Glomerular visceral epithelial cell (primary cell): ENCODE data around the gene PSMF1.

Experiments used
- DNase-seq: peaks from one replicate; pipeline ENCODE4 v3.0.0-alpha.2; 2016; ENCODE audit errors: extremely low spot score

Gene PSMF1

GRCh38 chr20:1163653-1164052 lies 45.3 kb downstream of the PSMF1 start:
- DNase-seq = no peak

DNA sequence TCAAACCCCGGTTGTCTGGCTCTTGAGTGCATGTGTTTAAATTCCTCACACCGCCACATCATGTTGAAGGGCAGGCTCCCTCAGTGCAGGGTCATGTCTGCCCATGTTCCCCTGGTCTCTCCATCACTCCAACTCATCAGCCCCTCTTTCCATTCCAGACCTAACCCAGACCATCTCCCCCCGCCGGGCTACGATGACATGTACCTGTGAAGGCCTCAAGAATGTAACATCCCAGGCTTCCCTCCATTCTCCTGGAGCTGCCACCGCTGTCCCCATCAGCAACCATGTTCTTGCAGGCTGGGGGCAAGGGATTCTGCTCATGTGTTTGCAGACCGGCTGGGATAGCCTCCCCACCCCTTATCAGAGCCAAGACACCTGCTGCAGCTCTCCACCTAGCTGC lies 46.5 kb downstream of the PSMF1 start:
- no peak for DNase-seq

GRCh38 chr20:1165521-1165920 lies 47.1 kb downstream of the PSMF1 start:
- DNase-seq = no peak

DNA sequence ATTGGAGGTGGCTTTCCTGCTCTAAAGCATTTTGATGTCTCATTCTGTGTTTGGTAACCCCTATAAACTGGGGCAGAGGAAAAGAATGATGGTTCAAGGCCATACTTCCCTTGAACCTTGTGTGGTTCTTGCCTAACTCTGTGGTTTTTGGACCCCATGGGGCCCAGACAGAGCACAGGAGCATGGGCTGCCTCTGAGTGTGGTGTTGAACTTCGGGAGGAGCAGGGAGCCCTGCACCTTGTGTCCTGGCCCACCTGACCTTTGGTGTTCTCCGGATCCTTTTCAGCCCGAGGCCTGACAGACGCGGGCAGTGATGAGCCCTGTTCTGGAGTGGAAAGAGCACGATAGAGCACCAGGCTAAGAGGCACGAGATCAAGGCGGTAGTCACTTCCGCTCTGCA lies 47.5 kb downstream of the PSMF1 start:
- no peak for DNase-seq

GRCh38 chr20:1166948-1167720 lies 48.7 kb downstream of the PSMF1 start:
- no peak for DNase-seq

DNA sequence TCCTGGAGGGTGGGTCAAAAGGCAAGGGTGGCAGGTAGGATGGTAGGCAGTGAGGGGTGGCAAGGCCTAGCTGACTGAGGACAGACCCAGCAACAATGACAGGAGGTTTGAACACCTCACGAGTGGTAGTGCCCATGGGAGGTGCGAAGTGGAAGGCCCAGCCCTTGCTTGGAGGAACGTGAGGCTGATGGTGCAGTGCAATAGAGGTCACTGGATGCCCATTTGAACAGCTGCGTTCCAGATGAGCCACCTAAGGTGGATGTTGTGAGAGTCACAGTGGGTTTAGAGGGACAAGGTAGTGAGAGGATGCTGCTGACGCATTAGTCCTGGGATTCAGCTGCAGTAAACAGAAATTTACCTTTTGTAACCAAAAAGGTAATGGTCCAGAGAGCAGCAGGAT lies 50.8 kb downstream of the PSMF1 start:
- no peak for DNase-seq

DNA sequence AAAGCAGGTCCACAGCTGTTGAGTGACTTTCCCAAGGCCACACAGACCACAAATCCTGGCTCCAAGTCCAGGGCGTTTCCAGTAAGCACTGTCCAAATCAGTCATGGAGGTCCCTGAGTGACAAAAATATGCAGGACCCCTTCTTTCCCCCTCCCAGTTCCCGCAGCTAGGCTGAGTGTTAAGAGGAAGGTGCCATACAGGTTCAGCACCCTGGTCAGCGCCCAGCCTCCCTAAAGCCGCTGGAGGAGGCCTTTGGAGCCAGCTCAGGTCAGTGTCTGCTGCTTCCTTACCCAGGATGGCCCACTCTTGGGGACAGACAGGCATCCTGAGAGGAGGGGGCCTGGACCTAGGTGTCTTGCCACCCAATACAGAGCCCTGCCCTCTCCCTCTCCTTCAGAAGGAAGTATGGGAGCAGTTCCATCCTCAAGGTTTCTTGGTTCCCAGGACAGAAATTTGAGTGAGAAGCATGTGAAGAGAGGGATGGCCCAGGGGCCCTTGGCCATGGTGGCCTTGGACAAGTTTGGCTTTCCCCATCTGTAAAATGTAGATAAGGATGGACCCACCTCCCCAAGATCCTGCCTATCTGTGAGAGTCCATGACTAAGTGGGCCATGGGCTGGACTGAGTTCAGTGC lies 53.2 kb downstream of the PSMF1 start:
- peak; percentile 26 for DNase-seq

DNA sequence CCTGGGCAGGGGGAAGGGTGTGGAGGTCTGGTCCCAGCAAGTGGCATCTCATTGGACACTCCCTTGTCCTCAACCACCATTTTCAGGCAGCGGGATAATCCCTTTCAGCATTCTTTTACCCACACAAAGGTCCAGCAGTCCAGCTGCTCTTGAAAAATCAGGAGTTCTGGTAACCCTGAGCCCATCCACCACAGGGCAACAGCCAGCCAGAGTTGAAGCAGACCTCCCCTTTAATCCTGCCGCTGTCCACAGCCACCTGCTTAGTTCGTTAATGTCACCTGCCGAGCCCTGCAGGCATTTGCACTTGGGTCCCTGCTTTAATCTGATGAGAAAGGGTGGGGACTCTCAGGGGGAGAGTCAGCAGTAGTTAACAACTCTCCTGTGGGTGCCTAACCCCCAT lies 55.3 kb downstream of the PSMF1 start:
- DNase-seq = no peak

DNA sequence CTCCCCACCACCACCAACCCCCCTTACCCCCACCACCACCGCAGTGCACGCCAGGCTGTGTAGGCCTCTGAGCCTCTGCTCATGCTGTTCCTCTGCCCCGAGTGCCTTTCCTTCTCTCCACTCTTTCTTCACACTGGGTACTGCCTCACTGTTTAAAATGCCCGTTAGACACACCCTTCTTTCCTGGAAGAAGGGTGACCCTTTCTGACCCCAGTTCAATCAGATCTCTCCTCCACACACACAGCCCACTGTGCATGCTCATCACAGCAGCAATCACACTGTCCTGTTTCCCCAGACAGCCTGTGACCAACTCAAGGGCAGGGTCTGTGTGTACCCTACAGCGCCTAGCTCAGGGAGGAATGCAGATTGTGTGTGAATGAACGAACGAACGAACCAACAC lies 56.4 kb downstream of the PSMF1 start:
- no peak for DNase-seq

DNA sequence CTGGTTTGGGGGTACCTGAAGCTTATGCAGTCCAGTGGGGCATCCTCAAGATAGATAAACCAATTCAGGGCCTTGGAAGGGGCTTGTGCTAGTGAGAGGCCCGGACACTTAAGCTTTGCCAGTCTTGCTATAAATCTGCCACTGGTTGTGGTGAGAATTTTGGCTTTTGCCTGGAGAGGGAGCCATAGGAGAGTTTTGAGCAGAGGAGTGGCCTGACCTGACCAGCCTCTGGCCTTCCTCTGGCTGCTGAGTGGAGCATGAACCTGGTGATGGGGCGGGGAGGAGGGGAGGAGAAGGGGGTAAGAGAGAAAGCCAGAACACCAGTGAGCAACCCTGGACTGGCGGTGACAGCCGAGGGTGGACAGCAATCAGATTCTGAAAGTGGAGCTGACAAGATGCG lies 59.3 kb downstream of the PSMF1 start:
- DNase-seq = no peak

- no peak for DNase-seq
Observed at GRCh38 chr20:1178103-1178502, 59.7 kb downstream of the PSMF1 start.

DNA sequence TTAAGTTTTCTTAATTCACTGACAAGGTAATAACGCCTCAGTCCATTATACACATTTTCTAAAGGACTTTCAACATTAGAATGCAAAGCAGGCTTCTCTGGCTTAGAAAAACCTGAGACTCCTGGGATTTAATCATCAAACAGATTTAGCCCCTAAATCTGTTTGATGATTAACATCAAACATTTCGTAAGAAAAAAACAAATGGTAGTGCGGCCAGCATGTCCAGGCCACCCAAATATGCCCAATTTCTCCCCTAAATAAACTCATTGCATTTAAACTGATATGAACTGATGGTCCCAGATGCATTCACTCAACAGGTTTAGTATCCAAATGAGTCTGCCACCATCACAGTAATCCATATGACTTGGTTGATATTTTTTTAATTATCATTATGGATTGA lies 60.2 kb downstream of the PSMF1 start:
- no peak for DNase-seq

DNA sequence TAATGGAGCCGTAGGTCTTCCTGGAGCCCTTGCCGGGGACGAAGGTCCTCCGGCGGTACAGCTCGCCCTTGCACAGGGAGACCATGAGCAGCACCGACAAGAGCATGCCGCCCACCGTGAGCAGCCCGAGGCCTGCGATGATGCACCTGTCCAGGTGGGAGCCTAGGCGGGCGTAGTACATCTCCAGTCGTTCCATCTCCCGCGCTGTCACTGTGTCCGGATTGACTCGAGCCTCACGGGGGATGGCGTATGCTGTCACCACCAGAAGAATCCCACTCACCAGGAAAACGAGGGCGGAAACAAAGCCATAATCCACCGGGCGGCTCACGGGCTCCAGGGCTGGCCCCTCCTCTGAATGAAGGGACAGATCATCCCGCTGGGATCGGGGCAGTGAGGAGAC lies 62.5 kb downstream of the PSMF1 start:
- DNase-seq = no peak

DNA sequence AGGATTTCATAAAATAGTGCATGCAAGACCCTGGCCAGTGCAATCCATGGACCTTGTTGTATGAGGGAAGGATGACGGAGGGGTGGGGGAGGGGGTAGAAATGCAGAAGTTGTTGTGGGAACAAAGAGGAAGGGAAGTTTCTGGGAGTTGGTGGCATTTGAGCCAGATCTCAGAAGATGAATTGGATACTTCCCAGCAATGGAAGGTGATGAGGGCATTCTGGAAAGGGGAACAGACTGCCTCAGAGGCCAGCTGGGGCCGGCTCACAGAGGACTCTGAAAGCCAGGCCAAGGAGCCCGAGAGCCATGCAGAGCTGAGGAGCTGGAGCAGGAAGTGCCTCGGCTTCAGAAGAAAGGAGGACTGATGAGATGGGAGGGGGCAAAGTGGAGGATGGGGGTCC lies 63.7 kb downstream of the PSMF1 start:
- DNase-seq = no peak

DNA sequence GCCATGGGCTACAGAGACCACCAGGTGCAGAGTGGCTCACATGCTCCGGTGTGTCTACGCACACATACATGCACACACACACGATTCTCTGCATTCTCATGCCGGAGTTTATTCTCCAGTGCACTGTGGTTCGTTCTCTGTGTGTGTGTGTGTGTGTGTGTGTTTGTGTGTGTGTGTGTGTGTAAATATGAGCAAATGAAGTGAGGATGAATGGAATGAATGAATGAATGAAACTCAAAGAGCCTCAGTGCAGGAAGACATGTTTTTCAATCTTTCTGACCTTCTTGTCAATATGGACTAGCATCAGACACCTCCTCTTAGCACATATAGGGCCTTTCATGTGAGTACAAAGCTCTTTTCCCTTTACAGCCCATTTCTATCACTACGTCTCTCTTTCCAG lies 64.8 kb downstream of the PSMF1 start:
- DNase-seq = no peak

DNA sequence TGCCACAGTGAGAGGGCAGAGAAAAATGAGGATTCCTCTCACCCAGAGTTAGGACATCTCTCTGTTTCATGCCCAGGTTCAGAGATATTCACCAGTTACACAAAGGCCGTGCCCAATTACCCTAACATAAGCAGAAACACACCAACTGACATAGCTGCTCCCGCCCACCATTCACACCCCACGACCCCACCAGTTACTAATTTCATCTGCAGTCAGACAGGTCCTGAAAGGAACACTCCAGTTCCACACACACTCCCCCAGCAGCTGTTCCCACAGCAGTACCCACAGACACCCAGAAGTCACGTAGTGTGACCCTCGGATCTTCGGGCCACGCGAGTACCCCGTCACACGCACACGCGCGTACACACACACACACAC lies 65.8 kb downstream of the PSMF1 start:
- no peak for DNase-seq

- DNase-seq = no peak
Observed at GRCh38 chr20:1184638-1185315, 66.4 kb downstream of the PSMF1 start, which contains the start of gene TMEM74B. Gene TMEM74B (minus strand): TSS chr20:1184981. CDS start chr20:1183801, 1,180 bp downstream.

GRCh38 chr20:1185316-1185741 lies 66.9 kb downstream of the PSMF1 start:
- no peak for DNase-seq

- DNase-seq = peak; percentile 64
Observed at GRCh38 chr20:1185790-1186334, 67.5 kb downstream of the PSMF1 start.

DNA sequence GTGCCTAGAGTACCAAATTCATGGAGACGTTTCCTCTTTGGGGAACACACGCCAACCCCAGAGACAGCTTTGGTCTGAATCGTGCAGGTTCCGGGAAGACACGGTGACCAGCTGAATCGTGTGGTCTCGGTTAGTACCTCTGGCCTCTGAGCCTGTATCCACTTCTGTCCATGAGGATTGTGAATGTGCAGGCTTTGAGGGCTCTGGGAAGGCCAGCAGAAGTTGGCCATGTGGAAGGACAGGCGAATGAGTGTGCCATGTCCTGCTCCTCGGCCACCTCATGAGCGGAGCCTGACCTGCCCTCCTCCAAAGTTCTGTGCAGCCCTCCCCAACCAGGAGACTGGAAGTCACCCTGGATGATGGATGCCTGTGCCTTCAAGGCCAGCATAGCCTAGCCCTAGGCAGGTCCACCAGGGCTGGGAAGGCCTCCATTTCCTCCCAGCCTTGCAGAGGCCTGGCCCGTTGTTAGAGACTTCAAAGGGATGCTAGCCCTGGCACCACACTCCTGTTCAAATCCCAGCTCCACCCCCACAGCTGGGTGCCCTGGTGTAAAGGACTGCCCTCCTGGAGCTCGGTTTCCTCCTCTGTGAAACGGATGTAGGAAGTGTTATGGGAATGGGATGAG lies 68.1 kb downstream of the PSMF1 start:
- DNase-seq = no peak

- no peak for DNase-seq
Observed at GRCh38 chr20:1187605-1188171, 69.3 kb downstream of the PSMF1 start.

DNA sequence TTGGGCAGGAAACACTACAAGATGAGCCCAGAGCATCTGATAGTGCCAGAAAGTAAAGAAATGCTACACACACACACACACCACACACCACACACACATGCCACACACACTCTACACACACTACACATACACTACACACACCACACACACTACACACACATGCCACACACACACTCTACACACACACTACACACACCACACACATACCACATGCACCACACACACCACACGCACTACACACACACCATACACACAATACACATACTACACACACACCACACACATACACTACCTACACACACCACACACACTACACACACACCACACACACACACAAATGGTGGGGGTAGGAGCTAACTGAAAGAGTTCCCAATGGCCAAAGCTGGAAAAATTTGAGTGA lies 69.9 kb downstream of the PSMF1 start:
- DNase-seq = no peak
